NCI-H82 (cell line): Measurements from ENCODE around the gene ZBTB47.
A peak's percentile ranks its signal among the peaks of the same experiment; 100 is the strongest.

Source experiments
- DNase-seq: peaks from one replicate; lab custom pipeline; 2025; lab: John Stamatoyannopoulos, UW

The ZBTB47 gene

GRCh38 chr3:42665050-42665878 lies 11.8 kb downstream of the ZBTB47 start:
- no peak for DNase-seq

GRCh38 chr3:42666022-42666421 lies 12.5 kb downstream of the ZBTB47 start:
- DNase-seq, result no peak

- no peak for DNase-seq
Observed at GRCh38 chr3:42666577-42666998, 13.1 kb downstream of the ZBTB47 start.

- no peak for DNase-seq
Observed at GRCh38 chr3:42667096-42667522, 13.6 kb downstream of the ZBTB47 start.

GRCh38 chr3:42667523-42668412 lies 14.3 kb downstream of the ZBTB47 start:
- DNase-seq, result peak; percentile 90

- no peak for DNase-seq
Observed at GRCh38 chr3:42668413-42668760, 14.9 kb downstream of the ZBTB47 start.

GRCh38 chr3:42668793-42669217 lies 15.3 kb downstream of the ZBTB47 start:
- no peak for DNase-seq

- DNase-seq, result no peak
Observed at GRCh38 chr3:42670051-42670576, 16.6 kb downstream of the ZBTB47 start.

- DNase-seq, result no peak
Observed at GRCh38 chr3:42670670-42671069, 17.2 kb downstream of the ZBTB47 start.

- no peak for DNase-seq
Observed at GRCh38 chr3:42672515-42672914, 19.0 kb downstream of the ZBTB47 start.

- no peak for DNase-seq
Observed at GRCh38 chr3:42673082-42673481, 19.6 kb downstream of the ZBTB47 start.

- DNase-seq, result no peak
Observed at GRCh38 chr3:42674146-42674545, 20.6 kb downstream of the ZBTB47 start.

- no peak for DNase-seq
Observed at GRCh38 chr3:42675909-42676308, 22.4 kb downstream of the ZBTB47 start.

- DNase-seq, result no peak
Observed at GRCh38 chr3:42678447-42678846, 24.9 kb downstream of the ZBTB47 start.

GRCh38 chr3:42680271-42680670 lies 26.8 kb downstream of the ZBTB47 start:
- no peak for DNase-seq

GRCh38 chr3:42680806-42681205 lies 27.3 kb downstream of the ZBTB47 start:
- no peak for DNase-seq

GRCh38 chr3:42681361-42682038 lies 28.0 kb downstream of the ZBTB47 start:
- DNase-seq, result no peak

- DNase-seq, result no peak
Observed at GRCh38 chr3:42682301-42683070, 29.0 kb downstream of the ZBTB47 start.

- no peak for DNase-seq
Observed at GRCh38 chr3:42683875-42684598, 30.5 kb downstream of the ZBTB47 start.

- DNase-seq, result no peak
Observed at GRCh38 chr3:42684632-42685362, 31.3 kb downstream of the ZBTB47 start.
